Mesenchymal stem cell (in vitro differentiated cells and primary cell): Measurements from ENCODE around the gene SORT1.

Experiments
- DNase-seq: peaks from one replicate; pipeline ENCODE4 v3.0.0-alpha.2; 2013
- H2AFZ ChIP-seq: one replicate; pipeline ENCODE4 v1.6.1; 2013; ENCODE audit warnings: low read depth, mild to moderate bottlenecking, control low read depth, inconsistent platforms, low read length, moderate library complexity
- H2AK5ac ChIP-seq: 2 replicates; pipeline ENCODE4 v1.6.1; 2013; ENCODE audit warnings: low read length, moderate library complexity, mild to moderate bottlenecking, inconsistent platforms; ENCODE audit not compliant: severe bottlenecking
- H2BK120ac ChIP-seq: one replicate; pipeline ENCODE4 v1.6.1; 2013; ENCODE audit warnings: low read depth, mild to moderate bottlenecking, inconsistent platforms, low read length, moderate library complexity
- H2BK12ac ChIP-seq, 2 experiments: one replicate each; pipeline ENCODE4 v1.6.1; 2013; ENCODE audit warnings: inconsistent platforms in 2 of 2, low read length in 2 of 2, mild to moderate bottlenecking in 2 of 2, moderate library complexity in 2 of 2, control low read depth in 1 of 2
- H2BK15ac ChIP-seq: one replicate; pipeline ENCODE4 v1.6.1; 2013; ENCODE audit warnings: mild to moderate bottlenecking, low read depth, inconsistent platforms; ENCODE audit not compliant: poor library complexity, severe bottlenecking
- H2BK5ac ChIP-seq: 2 replicates; pipeline ENCODE4 v1.6.1; 2013; ENCODE audit warnings: low read depth, mild to moderate bottlenecking, low read length, control low read depth, inconsistent platforms; ENCODE audit not compliant: poor library complexity, severe bottlenecking
- H3K14ac ChIP-seq, 2 experiments: one replicate each; pipeline ENCODE4 v1.6.1; 2013; ENCODE audit warnings: inconsistent platforms in 2 of 2, low read length in 2 of 2, control low read depth in 1 of 2, mild to moderate bottlenecking in 1 of 2, moderate library complexity in 1 of 2
- H3K18ac ChIP-seq, 2 experiments: one replicate each; pipeline ENCODE4 v1.6.1; 2013; ENCODE audit warnings: inconsistent platforms in 2 of 2, low read length in 2 of 2, control low read depth in 1 of 2, low read depth in 1 of 2, mild to moderate bottlenecking in 1 of 2
- H3K23ac ChIP-seq, 2 experiments: one replicate each; pipeline ENCODE4 v1.6.1; 2013; ENCODE audit warnings: inconsistent platforms in 2 of 2, low read length in 2 of 2, mild to moderate bottlenecking in 2 of 2, moderate library complexity in 2 of 2, control low read depth in 1 of 2
- H3K27ac ChIP-seq: 2 replicates; pipeline ENCODE4 v1.5.1; 2013; ENCODE audit warnings: mild to moderate bottlenecking, moderate library complexity, low read length, control low read depth, inconsistent platforms; ENCODE audit not compliant: poor library complexity, severe bottlenecking
- H3K27me3 ChIP-seq, 2 experiments: 2 replicates each; pipeline versions ENCODE4 v1.6.1 to v1.7.0; 2013; ENCODE audit warnings: low read length in 2 of 2, mild to moderate bottlenecking in 2 of 2, moderate library complexity in 2 of 2, control low read depth in 1 of 2, inconsistent platforms in 1 of 2; ENCODE audit not compliant: control insufficient read depth in 1 of 2, insufficient read depth in 1 of 2
- H3K36me3 ChIP-seq, 2 experiments: 2 replicates each; pipeline versions ENCODE4 v1.6.1 to v1.7.0; 2013; ENCODE audit warnings: low read length in 2 of 2, control low read depth in 1 of 2, inconsistent platforms in 1 of 2, low read depth in 1 of 2, mild to moderate bottlenecking in 1 of 2; ENCODE audit not compliant: insufficient read depth in 2 of 2, control insufficient read depth in 1 of 2
- H3K4ac ChIP-seq, 2 experiments: one replicate each; pipeline ENCODE4 v1.6.1; 2013; ENCODE audit warnings: inconsistent platforms in 2 of 2, low read length in 2 of 2, mild to moderate bottlenecking in 2 of 2, moderate library complexity in 2 of 2, control low read depth in 1 of 2, low read depth in 1 of 2
- H3K4me1 ChIP-seq: 2 replicates; pipeline ENCODE4 v1.6.1; 2013; ENCODE audit warnings: low read depth, low read length, control low read depth; ENCODE audit not compliant: control insufficient read depth, insufficient read depth
- H3K4me2 ChIP-seq: 2 replicates; pipeline ENCODE4 v1.6.1; 2013; ENCODE audit warnings: low read length, mild to moderate bottlenecking, inconsistent platforms; ENCODE audit not compliant: poor library complexity, severe bottlenecking
- H3K4me3 ChIP-seq, 2 experiments: 2 replicates each; pipeline versions ENCODE4 v1.5.1 to v1.7.0; 2013; ENCODE audit warnings: low read length in 2 of 2, mild to moderate bottlenecking in 2 of 2, control low read depth in 1 of 2, low read depth in 1 of 2; ENCODE audit not compliant: insufficient read depth in 1 of 2
- H3K79me1 ChIP-seq: replicated peaks from 2 replicates; pipeline ENCODE4 v1.6.1; 2013; ENCODE audit warnings: mild to moderate bottlenecking, control low read depth, low read length, inconsistent platforms; ENCODE audit not compliant: poor library complexity, severe bottlenecking
- H3K9ac ChIP-seq: 2 replicates; pipeline ENCODE4 v1.7.0; 2013; ENCODE audit warnings: mild to moderate bottlenecking, low read length, moderate library complexity
- H3K9me3 ChIP-seq: 2 replicates; pipeline ENCODE4 v1.7.0; 2013; ENCODE audit warnings: mild to moderate bottlenecking, low read length; ENCODE audit not compliant: control insufficient read depth
- H4K8ac ChIP-seq: one replicate; pipeline ENCODE4 v1.6.1; 2013; ENCODE audit warnings: inconsistent platforms, mild to moderate bottlenecking, low read length, moderate library complexity
- H4K91ac ChIP-seq: one replicate; pipeline ENCODE4 v1.6.1; 2013; ENCODE audit warnings: mild to moderate bottlenecking, low read length, inconsistent platforms
- WGBS: methylation state at CpG from one replicate; pipeline ENCODE4 v1.1.7; 2013; ENCODE audit warnings: mixed read lengths; 5-methylcytosine and 5-hydroxymethylcytosine counted together

SORT1 gene

DNA sequence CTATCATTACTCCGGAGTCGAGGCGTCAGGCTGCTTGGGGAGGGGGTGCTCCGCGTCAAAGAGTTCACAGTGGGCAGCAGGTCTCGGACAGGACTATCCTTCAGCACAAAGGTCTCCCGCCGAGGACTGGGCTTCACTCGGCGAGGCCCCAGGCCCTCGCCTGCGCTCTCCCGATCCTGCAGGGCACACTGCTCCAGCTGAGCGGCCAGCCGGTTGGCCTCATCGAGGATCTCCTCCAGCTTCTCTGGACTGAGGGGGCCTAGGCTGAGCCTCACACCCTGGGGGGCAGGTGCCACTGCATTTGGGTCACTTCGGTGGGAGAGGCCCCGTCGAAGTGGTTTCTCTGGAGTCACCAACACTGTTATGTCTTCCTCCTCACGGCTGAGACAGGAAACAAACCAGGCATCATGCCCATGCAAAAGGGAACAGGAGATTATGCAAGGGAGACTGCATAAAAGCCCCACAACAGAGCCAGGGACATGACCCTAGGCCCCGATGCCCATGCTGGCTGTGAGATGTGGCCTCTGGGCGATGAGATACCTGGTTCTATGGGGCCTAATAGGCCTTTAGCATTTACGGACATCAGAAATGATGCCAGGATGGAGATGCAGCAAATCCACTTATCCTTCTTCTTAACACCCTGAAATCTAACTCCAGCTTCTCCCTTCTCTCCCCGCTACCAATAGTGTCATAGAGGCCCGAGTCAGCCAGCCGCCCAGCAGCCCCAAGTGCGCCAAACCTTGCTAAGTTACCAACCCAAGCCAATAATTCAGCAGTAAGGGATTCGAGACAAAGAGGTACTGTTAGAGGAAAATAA lies 115.8 kb downstream of the SORT1 start:
- Histone ChIP-seq H2BK5ac (no peak overlapping the region), H2BK120ac (peak overlapping the region; percentile 50), H3K4me1 (peaks cover 25% of the 10 kb centered on the region), H3K4me2 (peak overlapping the region; percentile 64), H3K27ac (no peak overlapping the region), H3K9ac (peak overlapping the region; percentile 90), H3K23ac (no peak overlapping the region), H3K27me3 (no peaks in the 10 kb centered on the region), H3K9me3 (no peaks in the 10 kb centered on the region), H3K4me3 (peak overlapping the region in 1 of 2 experiments; percentile 90), H2AK5ac (peak overlapping the region; percentile 35), H3K36me3 (peaks cover 12 to 13% of the 10 kb centered on the region in 2 experiments), H3K14ac (no peak overlapping the region), H4K91ac (peak overlapping the region; percentile 71), H2AFZ (no peak overlapping the region), H2BK12ac (peak overlapping the region in 1 of 2 experiments; percentile 31), H3K79me1 (peaks cover 26% of the 10 kb centered on the region), H3K4ac (peak overlapping the region in 1 of 2 experiments; percentile 6), H2BK15ac (no peak overlapping the region), H4K8ac (peak overlapping the region; percentile 66), H3K18ac (no peak overlapping the region)
- whole genome bisulfite sequencing, result 90% methylated on average over 24 of the region's 28 CpGs
- DNase-seq, result no peak

- H2BK120ac ChIP-seq, result no peak overlapping the region
- no peak overlapping the region for H2AK5ac ChIP-seq
- no peaks in the 10 kb centered on the region for H3K27me3 ChIP-seq
- peaks cover 26% of the 10 kb centered on the region for H3K4me1 ChIP-seq
- H3K18ac ChIP-seq, result no peak overlapping the region
- no peak overlapping the region for H3K4me3 ChIP-seq
- no peak overlapping the region for H2BK5ac ChIP-seq
- H2AFZ ChIP-seq, result no peak overlapping the region
- no peak overlapping the region for H2BK12ac ChIP-seq
- H2BK15ac ChIP-seq, result no peak overlapping the region
- H4K91ac ChIP-seq, result no peak overlapping the region
- no peak overlapping the region for H4K8ac ChIP-seq
- peaks cover 26% of the 10 kb centered on the region for H3K79me1 ChIP-seq
- H3K9ac ChIP-seq, result no peak overlapping the region
- H3K14ac ChIP-seq, result no peak overlapping the region
- H3K9me3 ChIP-seq, result no peaks in the 10 kb centered on the region
- no peak for DNase-seq
- WGBS, result 98% methylated on average over 7 of the region's 12 CpGs
- H3K27ac ChIP-seq, result no peak overlapping the region
- H3K4ac ChIP-seq, result no peak overlapping the region
- H3K36me3 ChIP-seq, result peaks cover 12 to 13% of the 10 kb centered on the region in 2 experiments
- no peak overlapping the region for H3K4me2 ChIP-seq
- no peak overlapping the region for H3K23ac ChIP-seq
Observed at GRCh38 chr1:109280862-109281261, 116.9 kb downstream of the SORT1 start.

DNA sequence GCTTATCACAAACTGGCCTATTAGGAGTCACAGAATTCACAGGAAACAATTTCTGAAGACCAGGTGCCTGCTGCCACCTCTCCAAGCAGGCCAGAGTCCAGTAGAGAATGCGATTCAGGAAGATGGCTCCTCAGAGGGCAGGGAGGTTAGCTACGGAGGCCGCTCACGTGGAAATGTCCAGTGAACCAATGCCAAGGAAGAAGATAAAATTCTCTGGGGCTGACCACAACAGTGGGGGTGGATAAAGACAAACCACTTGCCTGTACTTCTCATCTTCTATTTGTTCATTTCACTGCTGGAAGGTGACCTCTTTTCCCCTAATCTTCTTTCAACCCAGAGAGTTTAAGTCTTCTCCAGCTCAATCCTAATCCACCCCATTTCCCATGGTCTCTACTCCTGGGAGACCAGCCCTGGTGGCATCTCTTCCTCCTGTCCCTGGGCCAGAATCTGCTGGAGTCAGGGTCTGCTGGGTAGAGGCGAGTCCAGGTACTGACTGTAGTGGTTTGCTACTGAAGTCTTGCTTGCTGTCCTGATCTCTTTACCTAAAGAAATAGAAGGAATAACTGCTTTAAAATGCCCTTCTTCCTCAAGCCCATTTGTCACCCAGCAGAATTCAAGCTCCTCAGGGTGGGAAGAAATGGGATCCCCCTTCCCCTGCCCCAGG lies 118.0 kb downstream of the SORT1 start:
- no peaks in the 10 kb centered on the region for H3K9me3 ChIP-seq
- no peak overlapping the region for H3K27ac ChIP-seq
- H3K14ac ChIP-seq, result no peak overlapping the region
- H3K4ac ChIP-seq, result no peak overlapping the region
- H3K23ac ChIP-seq, result no peak overlapping the region
- H2BK15ac ChIP-seq, result no peak overlapping the region
- WGBS, result 100% methylated on average over 5 of the region's 5 CpGs
- no peak overlapping the region for H3K18ac ChIP-seq
- H2AFZ ChIP-seq, result no peak overlapping the region
- no peak overlapping the region for H4K8ac ChIP-seq
- H3K4me2 ChIP-seq, result no peak overlapping the region
- H4K91ac ChIP-seq, result no peak overlapping the region
- no peak for DNase-seq
- no peak overlapping the region for H2BK12ac ChIP-seq
- H3K9ac ChIP-seq, result no peak overlapping the region
- no peak overlapping the region for H3K4me3 ChIP-seq
- H2BK5ac ChIP-seq, result no peak overlapping the region
- peaks cover 34% of the 10 kb centered on the region for H3K4me1 ChIP-seq
- peaks cover 26% of the 10 kb centered on the region for H3K79me1 ChIP-seq
- no peak overlapping the region for H2BK120ac ChIP-seq
- H3K27me3 ChIP-seq, result no peaks in the 10 kb centered on the region
- peaks cover 12 to 13% of the 10 kb centered on the region in 2 experiments for H3K36me3 ChIP-seq
- no peak overlapping the region for H2AK5ac ChIP-seq
